HuH-7 (cell line): Measurements from ENCODE around the gene CETP.
"Not testable (repeated sequence)": the region's sequence is repeated elsewhere in the genome, so short reads cannot be mapped to it uniquely, and the experiment has no call there.

Experiments
- DNase-seq: peaks from one replicate; pipeline ENCODE4 v3.0.0; 2011; ENCODE audit warnings: low spot score

The CETP gene

DNA sequence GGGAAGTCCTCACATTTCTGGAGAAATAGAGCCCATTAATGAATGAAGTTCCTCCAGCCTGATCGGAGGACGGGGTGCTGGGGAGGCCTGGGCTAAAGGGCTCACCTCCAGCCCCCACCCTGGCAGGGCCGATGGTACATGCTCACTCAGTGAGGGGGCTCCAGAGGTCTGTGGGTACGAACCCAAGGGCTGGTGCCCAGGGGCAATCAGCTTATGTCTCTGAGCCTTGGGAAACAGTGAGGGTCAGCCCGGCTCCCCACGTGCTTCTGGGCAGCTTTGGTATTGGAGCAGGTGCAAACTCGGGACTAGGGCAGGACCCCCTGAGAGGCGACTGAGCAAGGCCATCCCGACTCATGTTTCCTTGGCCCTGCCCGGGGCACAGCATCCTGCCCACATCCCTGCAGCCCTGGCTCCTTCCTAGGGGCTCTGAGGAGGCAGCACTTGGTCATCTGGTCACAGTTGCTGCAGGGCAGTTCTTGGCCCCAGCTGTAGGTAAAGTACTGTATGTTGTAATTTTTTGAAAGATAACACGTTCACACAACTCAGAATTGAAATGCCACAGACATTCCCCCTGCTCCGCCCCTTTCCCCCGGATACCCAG is 969 bp upstream of the CETP start:
- no peak for DNase-seq

DNA sequence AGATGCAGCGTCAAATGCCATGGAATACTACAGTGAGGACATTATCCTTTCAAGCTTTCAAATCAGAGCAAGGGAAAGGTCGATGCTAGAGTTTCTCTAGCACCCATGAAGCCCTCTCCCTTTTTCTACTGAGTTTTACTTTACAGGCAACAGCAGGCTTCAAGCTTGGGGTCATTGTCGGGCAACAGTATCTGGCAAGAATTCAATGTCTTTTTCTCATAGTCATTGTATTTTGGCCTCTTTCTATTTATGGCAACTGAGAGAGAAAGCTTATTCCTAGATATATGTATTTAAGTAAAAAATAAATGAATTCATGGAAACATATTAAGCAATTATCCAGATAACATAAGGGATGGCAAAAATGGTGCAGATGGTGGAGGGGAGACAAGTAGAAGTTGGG is 364 bp upstream of the CETP start:
- no peak for DNase-seq

DNA sequence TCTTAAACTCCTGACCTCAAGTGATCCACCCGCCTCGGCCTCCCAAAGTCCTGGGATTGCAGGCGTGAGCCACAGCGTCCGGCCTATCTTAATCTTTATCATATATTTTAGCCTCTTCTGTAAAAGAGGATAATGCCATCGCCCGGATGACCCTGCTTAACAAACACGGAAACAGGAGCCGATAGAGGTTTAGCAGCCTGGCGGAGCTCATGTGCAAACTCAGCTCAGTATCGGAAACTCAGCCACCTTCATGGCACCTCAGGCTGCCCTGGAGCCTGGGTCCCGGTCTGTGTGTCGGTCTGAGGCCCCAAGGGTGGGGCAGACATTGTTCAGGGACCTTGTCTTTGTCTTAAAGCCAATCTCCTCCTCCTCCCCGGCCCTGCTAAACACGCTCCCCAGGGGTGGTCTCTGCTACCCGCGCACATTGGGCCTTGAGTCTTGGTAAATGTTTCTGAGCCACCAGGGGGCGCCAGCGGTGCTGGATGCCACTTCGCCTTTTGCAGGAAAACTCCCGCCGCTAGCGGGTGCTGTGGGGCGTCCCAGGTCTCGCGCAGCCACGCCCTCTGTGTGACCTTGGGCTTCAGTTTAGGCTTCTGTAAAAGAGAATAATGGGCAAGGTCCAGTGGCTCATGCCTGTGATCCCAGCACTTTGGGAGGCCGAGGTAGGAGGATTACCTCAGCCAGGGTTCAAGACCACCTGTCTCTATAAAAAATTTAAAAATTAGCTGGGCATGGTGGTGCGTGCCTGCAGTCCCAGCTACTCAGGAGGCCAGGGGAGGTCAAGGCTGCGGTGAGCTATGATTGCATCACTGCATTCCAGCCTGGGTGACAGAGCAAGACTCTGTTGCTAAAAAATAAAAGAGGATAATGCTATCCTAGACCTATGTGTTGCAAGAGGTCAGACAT is 2.7 kb downstream of the CETP start:
- peak; percentile 40 for DNase-seq

DNA sequence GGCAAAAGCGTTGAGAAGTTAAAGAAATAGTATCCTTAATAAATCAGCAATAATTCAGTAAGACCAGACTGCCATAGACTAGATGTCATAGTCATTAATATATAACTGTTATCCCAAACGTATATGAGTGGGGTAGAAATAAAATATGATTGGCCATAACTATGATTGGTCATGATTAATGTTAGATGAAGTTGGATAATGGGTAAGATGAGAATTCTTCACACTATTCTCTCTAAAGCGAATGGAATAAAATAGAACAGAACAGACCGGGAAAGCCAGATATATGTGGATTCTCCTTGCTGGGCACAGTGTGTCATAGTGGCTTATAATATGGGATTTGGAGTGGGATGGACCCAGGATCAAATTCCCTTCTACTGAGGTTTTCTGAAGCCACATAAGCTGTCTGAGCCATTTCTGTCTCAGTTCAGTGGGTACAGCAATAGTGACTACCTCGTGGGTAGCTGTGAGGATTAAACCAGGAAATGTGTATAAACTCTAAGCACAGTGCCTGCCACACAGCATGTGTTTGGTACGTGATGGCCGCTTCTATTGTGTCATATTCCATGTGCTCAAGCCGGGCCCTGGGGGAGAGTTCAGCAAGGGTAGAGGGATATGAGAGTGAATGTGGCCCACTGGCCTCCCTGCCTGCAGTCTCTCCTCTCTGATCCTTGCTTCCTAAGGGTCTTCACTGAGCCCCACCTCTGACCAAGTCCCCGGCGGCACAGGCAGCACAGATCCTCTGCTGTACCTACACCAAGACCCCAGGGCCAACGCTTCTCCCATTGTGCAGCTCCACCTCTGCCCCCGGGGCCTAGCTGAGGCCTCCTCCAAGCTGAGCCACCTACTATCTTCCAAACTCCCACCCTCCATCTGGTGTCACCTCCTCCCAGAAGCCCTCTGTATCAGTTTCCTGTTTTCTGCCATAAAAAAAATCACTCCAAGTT is 3.7 kb downstream of the CETP start:
- DNase-seq = no peak

DNA sequence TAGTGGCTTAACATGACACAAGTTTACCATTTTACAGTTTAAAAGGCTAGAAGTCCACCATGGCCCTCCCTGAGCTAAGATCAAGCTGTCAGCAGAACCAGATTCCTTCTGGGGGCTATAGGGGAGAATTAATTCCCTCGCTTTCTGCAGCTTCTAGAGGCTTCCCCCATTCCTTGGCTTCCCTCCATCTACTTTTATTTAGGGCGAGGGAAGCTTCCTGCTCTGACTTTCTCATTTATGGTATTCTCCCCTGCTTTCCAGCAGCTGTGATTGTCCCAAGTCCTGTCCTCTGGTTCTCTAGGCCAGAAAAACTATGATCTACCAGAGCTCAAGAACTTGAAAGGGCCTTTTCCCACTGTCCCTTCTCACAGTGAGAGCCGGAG is 4.3 kb downstream of the CETP start:
- no peak for DNase-seq

DNA sequence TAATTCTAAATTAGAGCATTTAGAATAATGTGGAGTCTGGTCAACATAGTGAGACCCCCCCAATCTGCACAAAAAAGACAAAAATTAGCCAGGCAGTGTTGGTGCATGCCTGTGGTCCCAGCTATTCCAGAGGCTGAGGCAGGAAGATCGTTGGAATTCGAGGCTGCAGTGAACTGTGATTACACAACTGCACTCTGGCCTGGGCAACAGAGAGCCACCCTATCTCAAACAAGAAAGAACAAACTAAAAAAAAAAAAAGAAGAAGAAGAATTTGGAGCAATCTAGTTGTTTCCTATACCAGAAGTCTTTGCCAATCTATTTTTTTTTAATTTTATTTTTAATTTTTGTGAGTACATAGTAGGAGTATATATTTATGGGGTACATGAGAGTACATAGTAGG is 6.0 kb downstream of the CETP start:
- DNase-seq = no peak

DNA sequence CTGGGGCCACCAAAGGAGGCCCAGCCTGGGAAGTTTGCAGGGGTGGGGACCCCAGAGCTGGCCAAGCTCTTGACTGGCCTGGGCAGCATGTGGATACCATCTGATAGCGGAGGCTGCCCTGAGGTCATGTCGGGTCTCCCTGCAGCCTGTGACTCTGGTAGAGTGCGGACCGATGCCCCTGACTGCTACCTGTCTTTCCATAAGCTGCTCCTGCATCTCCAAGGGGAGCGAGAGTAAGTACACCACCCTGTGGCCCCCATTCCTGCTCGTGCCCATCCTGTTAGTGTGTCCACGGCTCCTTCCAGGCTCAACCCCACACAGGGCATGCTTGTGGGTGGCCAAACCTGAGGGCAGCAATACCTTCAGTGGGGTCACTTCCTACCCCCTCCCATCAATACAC is 8.0 kb downstream of the CETP start:
- no peak for DNase-seq

DNA sequence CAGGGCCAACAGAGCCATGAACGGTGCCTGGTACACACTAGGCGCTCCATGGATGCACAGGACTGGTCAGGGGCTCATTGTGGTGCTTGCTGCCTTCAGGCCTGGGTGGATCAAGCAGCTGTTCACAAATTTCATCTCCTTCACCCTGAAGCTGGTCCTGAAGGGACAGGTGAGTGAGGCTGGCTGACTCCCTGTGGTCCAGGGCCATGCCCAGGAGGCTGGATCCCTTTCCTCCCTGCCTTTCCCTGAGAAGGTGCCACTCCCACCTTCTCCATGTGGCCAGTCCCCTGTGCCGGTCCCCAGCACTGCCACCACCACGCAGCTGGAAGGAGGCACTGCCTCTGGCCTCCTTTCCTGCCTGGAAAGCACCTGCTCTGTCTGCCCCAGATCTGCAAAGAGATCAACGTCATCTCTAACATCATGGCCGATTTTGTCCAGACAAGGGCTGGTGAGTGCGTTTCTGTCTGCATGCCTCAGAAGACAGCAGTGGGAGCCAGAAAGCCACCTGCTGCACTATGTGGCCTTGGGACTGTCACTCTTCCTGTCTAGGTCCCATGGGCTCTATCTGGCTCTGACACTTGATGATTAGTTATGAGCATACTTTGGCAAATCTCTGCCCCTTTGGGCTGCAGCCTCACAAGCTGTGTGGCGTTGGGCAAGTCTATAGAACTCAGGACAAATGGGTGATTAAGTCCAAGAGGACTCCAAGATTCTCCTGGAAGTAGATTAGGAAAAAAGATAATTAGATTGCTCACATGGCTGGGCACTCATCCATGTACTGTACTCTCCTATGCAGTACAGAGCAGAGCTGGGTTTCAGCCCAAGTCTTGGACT is 9.4 kb downstream of the CETP start:
- DNase-seq = no peak

DNA sequence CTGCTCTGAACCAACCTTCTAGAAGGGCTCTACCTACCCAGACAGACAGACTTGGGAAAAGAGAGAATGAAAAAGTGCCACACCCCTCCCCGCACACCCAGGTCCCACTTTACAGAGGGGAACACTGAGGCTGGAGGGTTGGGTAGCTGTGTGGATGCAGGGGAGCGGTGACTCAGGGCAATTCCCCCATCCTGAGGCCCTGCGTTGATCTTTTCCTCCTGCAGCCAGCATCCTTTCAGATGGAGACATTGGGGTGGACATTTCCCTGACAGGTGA is 10.0 kb downstream of the CETP start:
- no peak for DNase-seq

DNA sequence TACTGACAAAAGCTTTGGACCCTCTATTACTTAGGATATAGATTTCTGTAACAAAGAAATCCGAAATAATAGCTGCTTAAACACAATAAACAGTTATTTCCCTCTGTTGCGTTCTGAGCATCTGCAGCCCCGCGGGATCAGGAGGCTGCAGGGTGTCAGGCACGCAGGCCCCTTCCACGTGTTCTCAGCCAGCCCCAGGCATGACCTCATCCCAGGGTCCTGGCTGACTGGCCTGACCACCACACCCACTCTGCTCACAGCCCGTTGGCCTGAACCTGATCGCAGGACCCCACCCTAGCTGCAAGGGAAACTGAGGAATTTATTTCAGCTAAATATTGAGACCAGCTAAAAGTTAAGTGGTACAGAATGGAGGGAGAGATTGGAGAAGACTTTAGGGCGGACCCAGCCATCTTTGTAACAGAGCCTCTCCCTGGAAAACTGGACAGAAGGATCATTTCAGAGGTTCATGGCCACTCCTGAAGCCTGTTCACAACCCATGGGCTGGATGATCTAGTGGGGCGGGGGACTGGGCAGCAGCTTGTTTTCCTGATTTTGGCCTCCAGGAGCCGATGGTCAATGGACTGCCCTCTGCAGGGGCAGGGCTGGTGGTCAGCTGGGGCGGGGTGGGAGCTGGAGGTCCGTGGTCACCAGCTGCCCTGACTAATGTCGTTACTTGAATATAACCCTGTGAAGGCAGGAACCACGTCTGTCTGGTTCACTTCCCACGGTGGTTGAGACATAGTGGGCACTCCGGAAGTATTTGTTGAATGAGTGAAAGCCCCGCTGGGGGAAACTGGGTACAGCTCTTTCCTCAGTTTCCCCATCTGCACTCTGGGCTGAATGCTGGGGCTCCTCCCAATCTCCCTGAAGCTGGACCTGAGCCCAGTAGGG is 10.9 kb downstream of the CETP start:
- no peak for DNase-seq

DNA sequence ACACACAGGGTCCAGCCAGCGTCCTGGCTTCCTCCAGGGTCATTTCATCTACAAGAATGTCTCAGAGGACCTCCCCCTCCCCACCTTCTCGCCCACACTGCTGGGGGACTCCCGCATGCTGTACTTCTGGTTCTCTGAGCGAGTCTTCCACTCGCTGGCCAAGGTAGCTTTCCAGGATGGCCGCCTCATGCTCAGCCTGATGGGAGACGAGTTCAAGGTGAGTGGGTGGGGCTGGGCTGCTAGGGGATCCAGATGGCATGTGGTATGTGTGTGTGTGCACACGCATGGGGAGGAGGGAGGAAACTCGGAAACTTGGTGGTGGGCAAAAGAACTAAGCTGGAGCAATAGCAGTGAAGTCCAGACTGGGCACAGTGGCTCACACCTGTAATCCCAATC is 11.5 kb downstream of the CETP start:
- no peak for DNase-seq

DNA sequence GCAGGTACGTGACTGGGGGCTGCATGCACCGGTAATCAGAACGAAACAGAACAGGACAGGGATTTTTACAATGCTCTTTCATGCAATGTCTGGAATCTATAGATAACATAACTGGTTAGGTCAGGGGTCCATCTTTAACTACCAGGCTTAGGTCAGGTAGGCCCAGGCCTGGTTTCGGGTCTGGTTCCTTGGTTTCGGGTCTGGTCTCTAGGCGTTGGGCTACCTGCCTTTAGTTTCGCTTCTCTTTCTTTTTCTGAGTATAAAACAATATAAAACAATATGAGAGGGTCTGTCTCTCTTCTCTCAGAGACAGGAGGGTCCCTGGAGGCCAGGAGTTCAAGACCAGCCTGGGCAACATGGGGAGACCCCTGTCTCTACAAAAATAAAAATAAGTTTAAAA is 12.1 kb downstream of the CETP start:
- not testable (repeated sequence) for DNase-seq

DNA sequence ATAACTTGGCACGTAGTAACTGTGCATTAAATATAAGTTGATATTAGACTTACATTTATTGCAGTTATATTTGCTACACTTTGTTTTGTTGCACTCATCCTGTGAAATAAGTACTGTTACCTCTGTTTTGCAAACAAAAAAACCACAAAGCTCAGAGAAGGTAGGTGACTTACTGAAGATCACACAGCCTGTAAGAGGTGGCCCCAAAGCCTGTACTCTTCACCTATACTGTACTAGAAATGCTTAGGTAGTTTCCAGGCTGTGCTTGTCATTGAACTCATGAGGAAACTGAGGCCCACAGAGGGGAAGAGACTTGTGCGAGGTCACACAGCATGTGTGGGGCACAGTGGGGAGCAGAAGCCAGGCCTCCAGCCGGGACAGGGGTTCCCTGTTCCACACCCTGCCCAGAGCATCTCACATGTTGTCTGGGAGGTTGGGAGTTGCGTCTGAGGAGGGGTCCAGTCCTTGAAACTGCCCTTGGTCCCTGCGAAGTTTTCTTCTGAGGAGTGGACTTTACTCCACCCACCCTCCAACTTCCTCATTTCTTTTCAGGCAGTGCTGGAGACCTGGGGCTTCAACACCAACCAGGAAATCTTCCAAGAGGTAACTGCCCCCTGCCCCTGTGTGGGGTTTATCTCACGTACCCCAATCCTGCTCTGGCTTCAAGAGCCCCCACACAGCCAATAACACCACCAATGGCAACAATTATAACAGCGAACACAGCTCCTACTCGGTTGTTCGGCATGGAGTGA is 13.0 kb downstream of the CETP start:
- DNase-seq = no peak

DNA sequence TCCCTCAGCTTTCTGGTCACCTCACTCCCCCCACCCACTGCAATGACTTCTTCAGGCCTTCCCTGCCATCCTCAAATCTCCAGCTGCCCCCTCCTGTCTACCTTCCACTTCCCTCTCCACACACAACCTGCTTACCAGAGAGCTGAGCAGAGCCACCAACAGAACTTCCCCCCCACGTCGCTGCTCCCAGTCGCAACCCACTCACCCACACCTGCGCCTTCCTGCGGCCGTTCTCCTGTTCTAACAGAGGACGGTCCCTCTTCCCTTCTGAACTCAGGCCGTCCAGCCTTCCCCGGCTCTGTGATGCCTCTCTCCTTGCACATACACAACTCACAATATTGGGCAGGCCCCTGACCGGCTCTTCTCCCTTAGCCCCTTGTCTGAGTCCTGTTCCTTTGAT is 14.0 kb downstream of the CETP start:
- DNase-seq = no peak

DNA sequence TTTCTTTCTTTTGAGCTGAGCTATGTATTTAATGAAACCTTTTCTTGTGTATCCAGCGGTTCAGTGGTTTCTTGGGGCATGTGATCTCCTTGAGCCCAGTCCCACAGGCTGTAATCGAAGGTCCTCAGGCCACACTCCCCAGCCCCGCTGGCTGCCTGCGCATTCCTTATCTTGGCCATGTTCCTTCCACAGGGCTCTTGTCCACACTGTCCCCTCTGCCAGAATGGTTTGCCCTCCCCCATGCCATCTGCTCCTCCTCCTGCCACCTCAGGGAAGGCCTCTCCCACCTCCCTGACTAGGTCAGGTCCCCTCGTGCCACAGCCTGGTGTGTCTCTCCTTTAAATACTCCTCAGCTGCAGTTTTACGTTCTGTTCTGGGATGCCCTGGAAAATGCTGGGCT is 15.5 kb downstream of the CETP start:
- no peak for DNase-seq

DNA sequence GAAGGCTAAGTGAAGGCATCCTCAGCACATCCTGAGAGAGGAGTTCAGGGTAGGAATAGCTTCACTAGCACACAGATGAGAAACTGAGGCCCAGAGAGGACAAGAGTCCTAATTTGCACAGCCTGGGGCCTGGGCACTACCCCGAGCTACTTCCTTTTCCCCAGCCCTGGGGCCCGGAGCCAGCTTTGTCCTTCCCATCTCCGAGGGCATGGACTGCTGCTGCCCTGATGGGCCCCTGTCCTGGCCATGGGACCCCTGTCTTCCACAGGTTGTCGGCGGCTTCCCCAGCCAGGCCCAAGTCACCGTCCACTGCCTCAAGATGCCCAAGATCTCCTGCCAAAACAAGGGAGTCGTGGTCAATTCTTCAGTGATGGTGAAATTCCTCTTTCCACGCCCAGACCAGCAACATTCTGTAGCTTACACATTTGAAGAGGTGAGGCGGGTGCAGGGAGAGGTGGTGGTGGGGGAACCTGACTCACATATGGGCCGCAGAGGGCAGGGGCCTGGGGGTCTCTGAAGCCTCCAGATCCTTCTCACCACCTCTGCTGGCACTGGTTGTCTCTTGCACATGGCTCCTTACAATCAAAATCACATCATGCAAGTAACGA is 16.2 kb downstream of the CETP start:
- DNase-seq = no peak

DNA sequence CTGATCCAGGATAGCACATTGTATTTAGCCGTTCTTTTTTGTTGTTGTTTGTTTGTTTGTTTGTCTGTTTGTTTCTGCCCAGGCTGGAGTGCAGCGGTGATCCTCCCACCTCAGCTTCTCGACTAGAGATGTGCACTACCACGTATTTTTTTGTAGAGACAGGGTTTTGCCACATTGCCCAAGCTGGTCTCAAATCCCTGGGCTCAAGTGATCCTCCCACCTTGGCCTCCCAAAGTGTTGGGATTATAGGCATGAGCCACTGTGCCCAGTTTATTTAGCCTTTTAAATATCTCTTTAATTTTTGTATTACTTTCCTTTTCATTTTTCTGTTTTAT is 18.4 kb downstream of the CETP start:
- no peak for DNase-seq

DNA sequence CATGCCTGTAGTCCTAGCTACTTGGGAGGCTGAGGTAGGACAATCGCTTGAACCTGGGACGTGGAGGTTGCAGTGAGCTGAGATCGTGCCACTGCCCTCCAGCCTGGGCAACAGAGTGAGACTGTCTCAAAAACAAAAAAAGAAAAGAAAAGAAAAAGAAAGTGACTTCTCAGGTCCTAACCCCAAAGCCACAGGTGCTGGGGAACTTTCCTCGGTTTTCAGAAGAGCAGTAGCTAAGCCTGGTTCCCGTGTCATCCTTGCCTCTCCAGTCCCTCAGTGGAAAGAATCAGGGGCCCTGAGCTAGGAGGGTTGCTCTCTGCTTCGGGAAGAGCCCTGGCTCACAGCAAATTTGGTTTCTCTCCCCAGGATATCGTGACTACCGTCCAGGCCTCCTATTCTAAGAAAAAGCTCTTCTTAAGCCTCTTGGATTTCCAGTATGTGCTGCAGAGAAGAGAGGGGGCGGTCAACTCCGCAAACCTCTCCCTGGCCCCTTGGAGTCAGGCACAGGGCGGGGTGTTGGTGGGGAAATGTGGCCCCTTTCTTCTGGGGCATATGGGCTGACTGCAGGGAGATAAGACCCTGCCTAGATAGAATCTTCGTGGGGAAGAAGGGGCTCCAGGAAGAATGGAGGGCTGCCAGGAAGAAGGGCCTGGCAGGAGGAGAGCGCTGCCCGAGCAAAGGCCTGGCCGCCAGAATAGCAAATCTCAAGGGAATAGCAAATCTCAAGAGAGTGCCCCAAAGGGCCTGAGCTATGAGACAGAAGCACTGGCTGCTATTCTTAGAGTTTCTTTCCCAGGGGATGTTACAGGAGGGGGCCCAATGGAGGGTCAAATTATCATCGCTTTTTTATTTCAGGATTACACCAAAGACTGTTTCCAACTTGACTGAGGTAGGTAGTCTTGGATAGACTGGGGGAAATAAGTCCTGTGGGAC is 19.3 kb downstream of the CETP start:
- no peak for DNase-seq

DNA sequence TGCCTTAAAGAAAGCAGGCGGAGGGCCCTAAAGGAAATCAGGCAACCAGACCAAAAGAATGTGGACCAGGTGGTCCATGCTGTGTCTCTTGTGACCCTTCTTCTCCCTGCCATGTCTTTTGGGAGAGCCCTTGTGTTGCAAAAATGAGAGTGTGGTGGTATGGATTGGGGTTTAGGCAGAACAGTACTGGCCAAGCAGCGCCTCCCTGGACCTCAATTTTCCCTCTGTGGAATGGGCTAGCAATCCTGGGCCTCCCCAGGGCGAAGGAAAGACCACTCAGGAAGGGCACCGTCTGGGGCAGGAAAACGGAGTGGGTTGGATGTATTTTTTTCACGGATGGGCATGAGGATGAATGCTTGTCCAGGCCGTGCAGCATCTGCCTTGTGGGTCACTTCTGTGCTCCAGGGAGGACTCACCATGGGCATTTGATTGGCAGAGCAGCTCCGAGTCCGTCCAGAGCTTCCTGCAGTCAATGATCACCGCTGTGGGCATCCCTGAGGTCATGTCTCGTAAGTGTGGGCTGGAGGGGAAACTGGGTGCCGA is 20.1 kb downstream of the CETP start:
- no peak for DNase-seq
